ENCODE results near the gene ZXDC. TPM values are rescaled to one million over a fixed set of nuclear protein-coding genes. Genes with fewer than 3 reads are reported as not detected.

Gene ZXDC
- total RNA-seq, 3 donors from 2014 or later, result 37.6 to 42.4 (median 39.0) TPM

- TF ChIP-seq CTCF (IDR thresholded peaks at IDR 0.05) (no peak), POLR2A (IDR thresholded peaks at IDR 0.05) (no peak), POLR2AphosphoS5 (IDR thresholded peaks at IDR 0.05) (no peak)
- Histone ChIP-seq H3K27me3 (no peaks in the 10 kb centered on the region), H3K9me3 (no peaks in the 10 kb centered on the region), H3K4me1 (no peaks in the 10 kb centered on the region), H3K27ac (no peak overlapping the region), H3K4me3 (no peak overlapping the region), H3K36me3 (peaks cover 4% of the 10 kb centered on the region)
- intact Hi-C loops (cut with DNase I; ENCODE audit: low total_unique reads), result no loop called here
- no peak for DNase-seq (ENCODE audit: low spot score in 2 of 2)
Measured at GRCh38 chr3:126464093-126464492, 11.6 kb downstream of the ZXDC start.

- H3K9me3 ChIP-seq, result no peaks in the 10 kb centered on the region
- TF ChIP-seq CTCF (IDR thresholded peaks at IDR 0.05), result no peak
- intact Hi-C loops (cut with DNase I; ENCODE audit: low total_unique reads), result no loop called here
- H3K4me3 ChIP-seq, result no peak overlapping the region
- no peak for DNase-seq (ENCODE audit: low spot score in 2 of 2)
- H3K27ac ChIP-seq, result no peak overlapping the region
- H3K27me3 ChIP-seq, result no peaks in the 10 kb centered on the region
- no peaks in the 10 kb centered on the region for H3K4me1 ChIP-seq
- H3K36me3 ChIP-seq, result peaks cover under 1% of the 10 kb centered on the region
Measured at GRCh38 chr3:126463521-126463920, 12.2 kb downstream of the ZXDC start.

- intact Hi-C loops (cut with DNase I; ENCODE audit: low total_unique reads), result no loop called here
- Histone ChIP-seq H3K36me3 (no peaks in the 10 kb centered on the region), H3K27me3 (no peaks in the 10 kb centered on the region), H3K4me1 (no peaks in the 10 kb centered on the region), H3K9me3 (no peaks in the 10 kb centered on the region), H3K27ac (no peak overlapping the region), H3K4me3 (no peak overlapping the region)
- DNase-seq (ENCODE audit: low spot score in 2 of 2), result no peak
- no peak for TF ChIP-seq POLR2AphosphoS5 (IDR thresholded peaks at IDR 0.05)
- no peak for TF ChIP-seq CTCF (IDR thresholded peaks at IDR 0.05)
- no peak for TF ChIP-seq POLR2A (IDR thresholded peaks at IDR 0.05)
Measured at GRCh38 chr3:126461450-126462070, 14.1 kb downstream of the ZXDC start.

GRCh38 chr3:126460381-126460780 is 15.3 kb downstream of the ZXDC start:
- Histone ChIP-seq H3K9me3 (no peaks in the 10 kb centered on the region), H3K27me3 (no peaks in the 10 kb centered on the region), H3K4me3 (no peak overlapping the region), H3K4me1 (no peaks in the 10 kb centered on the region), H3K27ac (no peak overlapping the region), H3K36me3 (no peaks in the 10 kb centered on the region)
- DNase-seq (ENCODE audit: low spot score in 2 of 2), result no peak
- intact Hi-C loops (cut with DNase I; ENCODE audit: low total_unique reads), result no loop called here
- TF ChIP-seq CTCF (IDR thresholded peaks at IDR 0.05), result no peak
- no peak for TF ChIP-seq POLR2A (IDR thresholded peaks at IDR 0.05)
- no peak for TF ChIP-seq POLR2AphosphoS5 (IDR thresholded peaks at IDR 0.05)

- Histone ChIP-seq H3K4me1 (no peaks in the 10 kb centered on the region), H3K4me3 (no peak overlapping the region), H3K27ac (peak overlapping the region in 1 of 2 donors; percentile 4), H3K27me3 (no peaks in the 10 kb centered on the region), H3K36me3 (no peaks in the 10 kb centered on the region), H3K9me3 (no peaks in the 10 kb centered on the region)
- intact Hi-C loops (cut with DNase I; ENCODE audit: low total_unique reads), result no loop called here
- DNase-seq (ENCODE audit: low spot score in 2 of 2), result no peak
- no peak for TF ChIP-seq POLR2A (IDR thresholded peaks at IDR 0.05)
- TF ChIP-seq POLR2AphosphoS5 (IDR thresholded peaks at IDR 0.05), result no peak
- no peak for TF ChIP-seq CTCF (IDR thresholded peaks at IDR 0.05)
Measured at GRCh38 chr3:126459763-126460127, 15.9 kb downstream of the ZXDC start.
